PC-3 (cell line): Measurements from ENCODE around the gene SIPA1L3. TPM values are rescaled to one million over a fixed set of nuclear protein-coding genes. Genes with fewer than 3 reads are reported as not detected.

Experiments
- ATAC-seq: fragments of 200-7000 bp; cut with Tn5 transposase; 2 replicates; pipeline ENCODE4 v1.9.1; 2020; ENCODE audit warnings: mild to moderate bottlenecking, moderate library complexity
- BruUV-seq: library from RNA; stranded (reverse); fragments of 400-500 nt; replicated peaks from 2 replicates; lab custom pipeline; 2021; lab: Mats Ljungman, UMichigan
- CTCF ChIA-PET: fragments of 300-600 bp; sonication (Branson Sonifier 250); formaldehyde crosslinking; loops from one replicate; lab custom pipeline; 2022; ENCODE audit warnings: antibody characterized with exemption; lab: Charles Lee
- POLR2A ChIA-PET: fragments of 300-600 bp; sonication (Branson Sonifier 250); formaldehyde crosslinking; loops from one replicate; lab custom pipeline; 2022; ENCODE audit warnings: antibody characterized with exemption; ENCODE audit not compliant: unreplicated experiment; lab: Charles Lee
- DNase-seq: peaks from one replicate; pipeline ENCODE4 v3.0.0-alpha.2; 2015
- H2AFZ ChIP-seq: fragments of 300-600 bp; sonication (generic); 2 replicates; pipeline ENCODE4 v1.6.0; 2016; ENCODE audit warnings: antibody characterized with exemption, low read length
- H3F3A ChIP-seq: fragments of 300-600 bp; sonication (generic); one replicate; pipeline ENCODE4 v1.6.0; 2017; ENCODE audit warnings: antibody characterized with exemption, low read length, control low read depth, mild to moderate bottlenecking; ENCODE audit not compliant: unreplicated experiment
- H3K27ac ChIP-seq: fragments of 300-600 bp; sonication (generic); 2 replicates; pipeline ENCODE4 v1.5.1; 2016; ENCODE audit warnings: mild to moderate bottlenecking, low read length
- H3K27me3 ChIP-seq: fragments of 300-600 bp; sonication (generic); 2 replicates; pipeline ENCODE4 v1.6.1; 2016; ENCODE audit warnings: low read length, mixed read lengths
- H3K36me3 ChIP-seq: fragments of 300-600 bp; sonication (generic); 2 replicates; pipeline ENCODE4 v1.6.1; 2016; ENCODE audit warnings: low read depth, mixed run types, low read length, mixed read lengths
- H3K4me1 ChIP-seq: fragments of 300-600 bp; sonication (generic); 2 replicates; pipeline ENCODE4 v1.5.1; 2016; ENCODE audit warnings: low read length; ENCODE audit not compliant: insufficient read depth
- H3K4me2 ChIP-seq: fragments of 300-600 bp; sonication (generic); 2 replicates; pipeline ENCODE4 v1.6.0; 2016; ENCODE audit warnings: low read length
- H3K4me3 ChIP-seq: fragments of 300-600 bp; sonication (generic); 2 replicates; pipeline ENCODE4 v1.5.1; 2016; ENCODE audit warnings: mild to moderate bottlenecking, low read length, mixed read lengths
- H3K79me2 ChIP-seq: fragments of 300-600 bp; sonication (generic); 2 replicates; pipeline ENCODE4 v1.6.1; 2017; ENCODE audit warnings: low read length, mixed read lengths
- H3K9ac ChIP-seq: fragments of 300-600 bp; sonication (generic); 2 replicates; pipeline ENCODE4 v1.6.0; 2016; ENCODE audit warnings: mild to moderate bottlenecking, low read length
- H3K9me2 ChIP-seq: fragments of 300-600 bp; sonication (generic); replicated peaks from 2 replicates; pipeline ENCODE4 v1.6.1; 2016; ENCODE audit warnings: mixed run types, low read length, mixed read lengths
- H3K9me3 ChIP-seq: fragments of 300-600 bp; sonication (generic); 2 replicates; pipeline ENCODE4 v1.6.1; 2016; ENCODE audit warnings: low read length, mixed read lengths
- H4K20me1 ChIP-seq: fragments of 300-600 bp; sonication (generic); 2 replicates; pipeline ENCODE4 v1.6.1; 2016; ENCODE audit warnings: low read length, mixed read lengths
- CTCF ChIP-seq: fragments of 300-600 bp; sonication (generic); conservative IDR thresholded peaks from 2 replicates; pipeline ENCODE4 v1.5.1; 2017; ENCODE audit warnings: antibody characterized with exemption, low read depth, mild to moderate bottlenecking, low read length
- EZH2 ChIP-seq: fragments of 300-600 bp; sonication (generic); IDR thresholded peaks from one replicate; pipeline ENCODE4 v1.6.1; 2017; ENCODE audit warnings: antibody characterized with exemption, mild to moderate bottlenecking, low read length; ENCODE audit not compliant: unreplicated experiment
- EZH2phosphoT487 ChIP-seq: fragments of 300-600 bp; sonication (generic); IDR thresholded peaks from 2 replicates; pipeline ENCODE4 v1.6.1; 2018; ENCODE audit warnings: mild to moderate bottlenecking, antibody characterized with exemption, low read length, borderline replicate concordance
- intact Hi-C: fragments of 100-400 bp; cut with micrococcal nuclease; formaldehyde crosslinking; loops from 2 replicates; pipeline ENCODE4 v1.9.0; 2023
- total RNA-seq: library from RNA; depleted of rRNA; stranded (reverse); fragments of >200 nt; gene quantifications from 2 replicates; pipeline ENCODE4 v1.2.3, GENCODE V29; 2014

SIPA1L3 gene
- total RNA-seq, 1 experiment from 2014 or later = 38.7 TPM

GRCh38 chr19:38208571-38208970, 301.6 kb downstream of the SIPA1L3 start:
- no peaks in the 10 kb centered on the region for H3K36me3 ChIP-seq
- no peaks in the 10 kb centered on the region for H3K4me1 ChIP-seq
- H3K4me3 ChIP-seq = no peak overlapping the region
- no peak for DNase-seq
- ATAC-seq = no peak
- H2AFZ ChIP-seq = no peak overlapping the region
- no peaks in the 10 kb centered on the region for H3K79me2 ChIP-seq
- H4K20me1 ChIP-seq = no peaks in the 10 kb centered on the region
- ChIA-PET POLR2A (interaction anchor here (0.7 kb wide), 1 partner anchor 166 kb away, joined by 10 read pairs; the partner anchor contains the start of gene PSMD8), CTCF (no interaction called here)
- no peak overlapping the region for H3K4me2 ChIP-seq
- TF ChIP-seq EZH2phosphoT487 (no peak), CTCF (no peak), EZH2 (no peak)
- H3K9me2 ChIP-seq = no peaks in the 10 kb centered on the region
- no peaks in the 10 kb centered on the region for H3F3A ChIP-seq
- no peak overlapping the region for H3K27ac ChIP-seq
- no peaks in the 10 kb centered on the region for H3K27me3 ChIP-seq
- intact Hi-C loops = no loop called here
- BruUV-seq = no TSS peak
- no peak overlapping the region for H3K9ac ChIP-seq
- no peaks in the 10 kb centered on the region for H3K9me3 ChIP-seq

- H3F3A ChIP-seq = no peaks in the 10 kb centered on the region
- H2AFZ ChIP-seq = no peak overlapping the region
- H3K4me2 ChIP-seq = no peak overlapping the region
- H3K9ac ChIP-seq = no peak overlapping the region
- CTCF ChIA-PET = no interaction called here
- DNase-seq (no peak), ATAC-seq (no peak; the same call in 1 of the 2 replicates)
- intact Hi-C loops = no loop called here
- H3K9me2 ChIP-seq = no peaks in the 10 kb centered on the region
- H3K4me3 ChIP-seq = no peak overlapping the region
- H3K79me2 ChIP-seq = no peaks in the 10 kb centered on the region
- no peaks in the 10 kb centered on the region for H4K20me1 ChIP-seq
- H3K27me3 ChIP-seq = no peaks in the 10 kb centered on the region
- no TSS peak for BruUV-seq
- no peaks in the 10 kb centered on the region for H3K4me1 ChIP-seq
- H3K9me3 ChIP-seq = no peaks in the 10 kb centered on the region
- no peak overlapping the region for H3K27ac ChIP-seq
- no peaks in the 10 kb centered on the region for H3K36me3 ChIP-seq
- POLR2A ChIA-PET = interaction anchor here (0.6 to 0.7 kb wide), 2 partner anchors 165 to 307 kb away, joined by 5 to 10 read pairs; partner anchors contain the start of gene PSMD8
- TF ChIP-seq EZH2phosphoT487 (no peak), CTCF (no peak), EZH2 (no peak)
Measured at GRCh38 chr19:38209152-38209551, 302.1 kb downstream of the SIPA1L3 start.

- H3K9ac ChIP-seq = no peak overlapping the region
- DNase-seq (no peak), ATAC-seq (peak; percentile 39)
- no peaks in the 10 kb centered on the region for H3K79me2 ChIP-seq
- no TSS peak for BruUV-seq
- H3K9me2 ChIP-seq = no peaks in the 10 kb centered on the region
- TF ChIP-seq CTCF = no peak
- TF ChIP-seq EZH2phosphoT487 = no peak
- TF ChIP-seq EZH2 = no peak
- no peaks in the 10 kb centered on the region for H4K20me1 ChIP-seq
- H3K9me3 ChIP-seq = no peaks in the 10 kb centered on the region
- H3K4me2 ChIP-seq = no peak overlapping the region
- ChIA-PET POLR2A (interaction anchor here (0.6 kb wide), 1 partner anchor 308 kb away, joined by 5 read pairs; no protein-coding TSS in a partner anchor), CTCF (no interaction called here)
- H2AFZ ChIP-seq = no peak overlapping the region
- intact Hi-C loops = no loop called here
- H3K27ac ChIP-seq = no peak overlapping the region
- no peaks in the 10 kb centered on the region for H3K36me3 ChIP-seq
- no peak overlapping the region for H3K4me3 ChIP-seq
- H3K27me3 ChIP-seq = no peaks in the 10 kb centered on the region
- H3F3A ChIP-seq = no peaks in the 10 kb centered on the region
- no peaks in the 10 kb centered on the region for H3K4me1 ChIP-seq
Measured at GRCh38 chr19:38209671-38210457, 302.9 kb downstream of the SIPA1L3 start.
